ENCODE measurements around the gene MUCL1.

GRCh38 chr12:54831631-54832030, 22.7 kb upstream of the MUCL1 start:
- TF ChIP-seq CTCF (IDR thresholded peaks at IDR 0.05; ENCODE audit: extremely low read depth in 1 of 2, insufficient read depth in 1 of 2, low read depth in 1 of 2, low read length in 2 of 2) (no peak), POLR2A (IDR thresholded peaks at IDR 0.05; ENCODE audit: low read depth, low read length) (no peak), POLR2AphosphoS5 (IDR thresholded peaks at IDR 0.05; ENCODE audit: insufficient read depth, low read depth, low read length) (no peak), EZH2 (IDR thresholded peaks at IDR 0.05; ENCODE audit: borderline replicate concordance, low read depth, low read length, severe bottlenecking) (no peak), GATA2 (IDR thresholded peaks at IDR 0.05; ENCODE audit: insufficient read depth, insufficient read length, low read depth, low read length) (no peak), FOS (IDR thresholded peaks at IDR 0.05; ENCODE audit: borderline replicate concordance, insufficient read depth, low read length) (no peak), MYC (IDR thresholded peaks at IDR 0.05; ENCODE audit: low read depth, low read length) (no peak), MAX (IDR thresholded peaks at IDR 0.05; ENCODE audit: insufficient read depth, insufficient read length) (no peak), JUN (IDR thresholded peaks at IDR 0.05; ENCODE audit: borderline replicate concordance, insufficient read depth, insufficient read length, low read depth) (no peak)
